ENCODE measurements around the gene ADA.

ADA gene

DNA sequence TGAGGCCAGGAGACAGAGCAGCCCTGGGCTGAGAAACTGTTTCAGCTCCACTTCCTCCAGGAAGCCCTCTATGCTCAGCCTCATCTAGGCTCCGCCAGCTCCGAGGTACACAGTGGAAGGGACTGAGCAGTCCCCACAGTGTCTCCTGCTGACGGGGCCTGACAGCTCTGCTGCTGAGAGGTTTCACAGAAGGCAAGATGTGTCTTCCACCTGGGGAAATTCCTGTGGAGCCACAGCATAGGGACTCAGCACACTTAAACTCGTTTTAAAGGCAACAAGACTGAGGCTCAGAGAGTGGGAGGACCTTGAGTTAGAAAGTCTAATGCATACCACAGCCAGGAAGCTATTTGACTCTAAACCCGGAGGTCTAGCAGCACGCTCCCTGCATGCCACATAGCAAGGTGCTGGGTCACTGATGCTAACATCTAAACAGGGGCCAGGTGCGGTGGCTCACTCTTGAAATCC is 6.8 kb downstream of the ADA start:
- no peak for DNase-seq (ENCODE audit: low read depth)

DNA sequence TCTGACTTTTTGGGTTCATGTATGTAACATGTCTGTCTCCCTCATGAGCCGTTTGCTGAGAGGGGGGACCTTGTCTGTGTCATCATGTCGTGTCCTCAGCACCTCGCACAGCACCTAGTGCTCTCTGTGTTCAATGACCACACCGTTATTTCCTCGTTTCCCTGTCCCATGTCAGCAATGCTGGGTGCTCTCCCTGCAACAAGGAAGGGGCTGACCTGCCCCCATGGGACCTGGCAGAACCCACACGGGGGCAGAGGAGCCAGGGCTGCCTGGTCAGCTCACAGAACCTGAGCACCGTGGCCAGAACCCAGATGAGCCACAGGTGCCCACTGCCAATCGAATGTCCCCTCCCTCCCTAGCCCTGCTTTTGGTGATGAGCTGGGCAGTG is 7.3 kb downstream of the ADA start:
- DNase-seq (ENCODE audit: low read depth), result no peak

DNA sequence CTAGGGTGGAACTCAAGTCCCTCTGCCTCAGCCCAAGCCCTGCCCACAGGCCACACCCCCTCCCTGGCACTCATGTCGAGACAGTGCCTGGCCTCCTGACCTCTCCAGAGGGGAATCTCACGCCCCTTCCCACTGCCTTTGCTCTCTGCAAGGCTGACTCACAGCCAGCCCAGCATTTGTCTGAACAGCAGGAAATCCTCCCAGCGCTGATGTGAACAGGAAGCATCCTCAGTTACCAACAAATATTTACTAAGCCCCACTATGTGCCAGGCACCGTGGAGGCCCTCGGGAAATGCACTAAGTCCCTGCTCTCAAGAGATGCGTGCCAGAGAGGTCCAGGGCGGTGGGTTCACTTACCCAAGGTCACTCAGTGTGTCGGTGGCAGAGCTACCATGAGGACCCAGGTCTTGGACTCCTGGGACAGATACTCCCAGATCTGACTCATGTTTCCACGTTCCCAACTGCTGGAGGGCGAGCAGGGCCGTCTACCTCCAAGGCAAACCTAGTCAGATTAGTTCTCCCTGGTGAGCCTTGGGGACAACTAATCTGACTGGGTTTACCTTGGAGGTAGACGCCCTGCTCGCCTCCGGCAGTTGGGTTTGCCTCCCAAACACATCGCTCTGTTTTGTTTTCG is 7.8 kb downstream of the ADA start:
- peak; percentile 16 for DNase-seq (ENCODE audit: low read depth)

DNA sequence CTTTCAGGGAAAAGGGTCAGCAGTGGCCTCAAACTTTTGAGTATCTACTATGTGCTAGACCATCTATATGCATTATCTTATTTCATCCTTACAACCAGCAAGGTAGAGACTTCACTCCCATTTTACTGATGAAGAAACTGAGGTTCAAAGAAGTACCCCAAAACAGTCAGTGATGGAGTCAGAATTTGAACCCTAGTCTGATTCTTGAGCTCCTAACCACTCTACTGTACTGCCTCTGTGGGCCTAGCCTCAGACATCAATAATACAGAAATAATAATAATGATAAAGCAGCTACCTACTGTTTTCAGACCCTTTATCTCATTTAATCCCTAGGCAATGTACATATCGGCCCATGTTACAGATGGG is 8.4 kb downstream of the ADA start:
- DNase-seq (ENCODE audit: low read depth), result no peak

DNA sequence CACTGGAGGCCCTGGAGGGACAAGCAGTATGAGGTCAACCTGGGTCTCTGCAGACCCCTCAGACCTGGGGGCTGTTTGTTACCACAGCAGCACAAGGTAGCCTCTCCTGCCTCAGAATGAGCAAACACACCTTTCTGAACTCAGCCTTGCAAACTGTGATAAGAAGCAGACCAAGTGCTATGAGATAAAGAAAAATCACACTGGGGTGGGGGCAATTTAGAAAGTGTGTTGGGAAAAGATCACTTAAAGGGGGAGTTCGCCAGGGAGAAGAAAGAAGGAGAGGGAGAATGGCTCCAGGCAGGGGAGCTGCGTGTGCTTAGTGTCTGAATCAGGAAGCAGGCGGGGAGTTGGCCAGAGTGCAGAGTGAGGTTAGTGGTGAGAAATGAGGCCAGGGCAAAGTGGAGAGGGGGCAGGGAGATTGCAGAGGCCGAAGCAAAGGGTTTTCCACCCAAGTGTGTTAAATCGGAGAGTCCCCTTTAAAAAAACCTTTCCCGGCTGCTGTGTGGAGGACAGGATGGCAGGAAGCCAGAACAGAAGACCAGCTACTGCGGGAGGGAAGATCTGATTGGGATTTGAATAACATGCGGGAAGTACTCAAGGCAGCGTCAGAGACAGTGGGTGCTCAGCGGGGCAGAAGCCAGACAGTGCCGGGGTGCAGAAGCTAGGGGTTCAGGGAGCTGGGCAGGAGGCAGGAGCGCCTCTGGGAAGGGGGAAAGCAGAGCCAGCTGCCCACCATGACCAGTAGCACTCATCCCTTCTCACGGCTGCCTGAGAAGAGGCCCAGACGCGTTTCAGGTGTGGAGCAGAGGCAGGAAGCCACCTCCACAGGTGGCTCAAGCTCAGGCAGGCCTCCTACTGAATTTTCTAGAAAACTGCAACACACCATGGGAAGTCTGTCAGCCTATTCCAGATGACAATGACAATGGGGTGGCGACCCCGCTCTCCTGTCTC is 9.0 kb downstream of the ADA start:
- DNase-seq (ENCODE audit: low read depth), result peak; percentile 71

DNA sequence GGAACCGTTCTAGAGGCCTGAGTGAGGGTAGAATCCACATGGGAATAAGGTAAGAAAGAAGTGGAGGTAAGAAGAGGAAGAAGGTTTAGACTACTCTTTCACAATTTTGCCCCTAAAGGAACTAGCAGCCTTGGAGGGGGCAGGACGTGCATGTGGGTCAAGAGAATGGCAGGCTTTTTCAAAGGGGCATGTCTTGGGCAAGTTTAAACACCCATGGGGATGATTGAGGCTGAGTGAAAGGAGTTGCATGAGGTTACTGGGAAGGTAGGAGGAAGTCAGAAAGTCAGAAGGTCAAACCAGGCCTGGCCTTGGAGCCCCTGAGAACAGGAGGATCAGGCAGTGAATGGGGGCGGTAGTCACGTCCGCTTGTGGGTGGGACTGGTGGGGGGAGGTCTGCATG is 10.2 kb downstream of the ADA start:
- no peak for DNase-seq (ENCODE audit: low read depth)

DNA sequence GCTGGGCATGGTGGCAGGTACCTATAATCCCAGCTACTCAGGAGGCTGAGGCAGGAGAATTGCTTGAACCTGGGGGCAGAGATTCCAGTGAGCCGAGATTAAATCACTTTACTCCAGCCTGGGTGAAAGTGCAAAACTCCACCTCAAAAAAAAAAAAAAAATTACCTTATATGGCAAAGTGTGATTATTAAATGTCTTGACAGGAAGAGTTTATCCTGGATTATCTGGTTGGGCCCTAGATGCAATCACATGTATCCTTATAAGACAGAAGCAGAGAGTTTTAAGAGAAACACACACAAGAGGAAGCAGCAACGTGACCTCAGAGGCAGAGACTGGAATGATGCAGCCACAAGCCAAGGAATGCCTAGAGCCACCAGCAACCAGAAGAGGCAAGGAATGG is 11.0 kb downstream of the ADA start:
- no peak for DNase-seq (ENCODE audit: low read depth)

DNA sequence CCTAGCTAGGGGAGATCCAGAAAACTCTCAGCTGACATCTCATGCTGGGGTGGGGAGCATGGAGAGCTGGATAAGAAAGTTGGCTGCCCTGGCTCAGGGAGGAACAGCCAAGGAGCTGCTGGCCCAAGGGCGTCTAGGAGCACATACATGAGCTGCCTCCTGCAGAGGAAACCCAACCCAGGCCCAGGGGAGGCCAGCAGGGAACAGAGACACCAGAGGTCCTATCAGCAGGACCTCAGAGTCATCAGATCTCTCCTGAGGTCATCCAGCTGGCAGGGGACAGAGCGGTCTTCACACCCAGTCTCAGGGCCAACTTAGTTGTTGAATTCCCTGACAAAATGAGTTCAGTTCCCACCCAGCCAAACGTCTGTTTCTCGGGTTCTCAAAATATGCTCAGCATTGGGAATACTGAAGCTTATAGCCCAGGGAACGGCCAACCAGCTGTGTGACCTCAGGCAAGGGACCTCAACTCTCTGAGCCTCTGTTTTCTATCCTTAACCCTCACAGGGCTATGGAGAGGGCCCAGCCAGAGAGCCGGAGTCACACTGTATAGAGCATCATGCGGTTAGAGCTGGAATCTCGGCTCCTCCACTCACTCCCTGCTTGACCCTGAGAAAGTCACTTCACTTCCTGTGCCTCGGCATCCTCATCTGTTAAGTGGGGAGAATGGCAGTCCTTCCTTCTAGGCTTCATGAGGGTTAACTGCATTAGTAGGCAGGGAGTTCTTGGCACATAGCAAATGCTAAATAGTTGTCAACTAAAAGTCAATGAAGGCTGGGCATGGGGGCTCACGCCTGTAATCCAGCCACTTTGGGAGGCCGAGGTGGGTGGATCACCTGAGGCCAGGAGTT is 13.8 kb downstream of the ADA start:
- no peak for DNase-seq (ENCODE audit: low read depth)

DNA sequence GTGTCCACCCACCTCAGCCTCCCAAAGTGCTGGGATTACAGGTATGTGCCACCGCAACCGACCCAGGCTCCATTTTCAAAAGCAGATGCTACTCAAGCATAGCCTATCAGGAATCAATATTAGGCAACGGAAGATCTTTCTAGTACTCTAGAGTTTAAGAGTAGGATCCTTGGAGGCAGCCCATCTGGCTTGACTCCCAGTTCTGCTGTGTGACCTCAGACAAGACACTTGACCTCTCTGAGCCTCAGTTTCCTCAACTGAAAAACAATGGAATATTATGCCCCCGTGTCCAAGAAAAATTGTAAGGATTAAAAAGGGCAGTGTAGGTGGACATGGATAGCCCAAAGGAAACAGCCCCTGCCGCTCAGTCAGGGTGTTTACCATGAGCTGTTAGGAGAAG is 14.5 kb downstream of the ADA start:
- DNase-seq (ENCODE audit: low read depth), result no peak

DNA sequence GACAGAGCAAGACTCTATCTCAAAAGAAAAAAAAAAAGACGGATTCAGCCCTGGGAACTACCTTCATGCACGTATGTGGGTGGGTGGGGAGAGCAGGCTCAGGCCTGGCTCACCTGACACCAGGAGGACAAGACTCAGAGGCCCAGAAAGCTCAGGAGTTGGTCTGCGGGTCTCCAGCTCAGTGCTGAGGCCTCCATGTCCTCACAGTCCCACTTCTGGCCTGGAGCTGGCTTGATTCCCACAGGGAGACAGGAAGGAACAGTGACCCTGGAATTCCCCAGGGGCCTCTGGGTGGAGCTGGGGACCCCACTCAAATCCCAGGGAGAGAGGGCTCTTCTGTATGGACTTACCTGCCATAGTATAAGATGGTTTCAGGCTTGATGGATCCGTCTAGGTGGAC is 15.6 kb downstream of the ADA start:
- DNase-seq (ENCODE audit: low read depth), result no peak

DNA sequence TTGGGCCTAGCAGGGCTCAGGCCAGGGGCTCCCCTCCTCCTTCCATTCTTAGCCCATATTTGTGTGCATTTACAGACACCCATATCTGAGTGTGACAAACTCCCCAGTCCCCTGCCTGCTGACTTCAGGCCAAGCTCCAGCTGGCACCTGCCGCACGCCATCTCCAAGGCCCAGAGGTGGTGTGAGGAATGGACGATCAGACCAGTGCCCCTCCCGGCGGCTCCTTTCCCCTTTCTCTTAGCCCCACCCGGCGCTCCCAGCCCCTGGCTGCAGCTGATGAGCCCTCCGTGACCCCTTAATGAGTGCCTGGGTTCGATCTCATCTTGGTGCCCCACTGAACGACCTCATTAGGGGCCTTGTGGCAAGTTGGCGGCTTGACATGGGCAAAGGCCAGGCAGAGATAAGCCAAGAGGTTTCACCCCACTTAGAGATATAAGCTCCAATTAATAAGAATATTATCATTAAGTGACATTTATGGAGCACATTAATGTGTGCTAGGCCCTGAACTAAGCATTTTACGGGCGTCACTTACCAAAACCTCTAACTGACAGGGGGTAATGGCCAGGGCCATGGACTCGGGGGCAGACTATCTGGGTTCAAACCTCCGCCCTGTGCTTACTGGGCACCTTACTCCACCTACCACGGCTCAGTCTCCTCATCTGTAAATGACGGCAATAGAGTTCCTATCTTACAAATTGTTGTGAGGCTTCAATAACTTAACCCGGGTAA is 17.5 kb downstream of the ADA start:
- no peak for DNase-seq (ENCODE audit: low read depth)

DNA sequence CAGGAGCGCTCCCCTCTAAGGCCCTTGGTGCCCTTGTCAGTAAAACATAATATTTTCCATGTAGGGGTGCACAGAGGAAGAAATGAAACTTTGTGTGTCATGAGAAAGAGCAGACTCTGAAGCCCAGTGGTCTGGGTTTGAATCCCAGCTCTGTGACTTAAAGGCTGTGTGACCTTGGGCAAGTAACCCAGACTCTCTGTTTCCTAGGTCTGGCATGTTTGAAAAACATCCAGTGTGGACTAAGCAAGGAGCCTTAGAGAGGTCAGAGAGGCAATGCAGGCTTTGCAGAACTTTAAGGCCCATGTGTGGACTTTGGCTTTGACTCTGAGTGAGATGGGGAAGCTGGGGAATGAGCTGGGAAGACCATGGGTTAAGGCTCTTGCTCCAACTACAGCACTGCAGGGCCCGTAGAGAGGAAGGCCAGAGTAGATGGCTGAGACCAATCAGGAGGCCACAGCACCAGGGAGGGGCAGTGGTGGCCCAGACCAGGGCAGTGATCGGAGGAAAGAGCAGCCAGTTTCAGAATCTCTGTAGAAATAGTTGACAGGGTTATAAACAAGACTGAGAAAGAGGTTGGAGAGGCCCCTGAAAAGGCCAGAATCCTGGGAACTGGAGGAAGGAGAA is 18.2 kb downstream of the ADA start:
- no peak for DNase-seq (ENCODE audit: low read depth)

DNA sequence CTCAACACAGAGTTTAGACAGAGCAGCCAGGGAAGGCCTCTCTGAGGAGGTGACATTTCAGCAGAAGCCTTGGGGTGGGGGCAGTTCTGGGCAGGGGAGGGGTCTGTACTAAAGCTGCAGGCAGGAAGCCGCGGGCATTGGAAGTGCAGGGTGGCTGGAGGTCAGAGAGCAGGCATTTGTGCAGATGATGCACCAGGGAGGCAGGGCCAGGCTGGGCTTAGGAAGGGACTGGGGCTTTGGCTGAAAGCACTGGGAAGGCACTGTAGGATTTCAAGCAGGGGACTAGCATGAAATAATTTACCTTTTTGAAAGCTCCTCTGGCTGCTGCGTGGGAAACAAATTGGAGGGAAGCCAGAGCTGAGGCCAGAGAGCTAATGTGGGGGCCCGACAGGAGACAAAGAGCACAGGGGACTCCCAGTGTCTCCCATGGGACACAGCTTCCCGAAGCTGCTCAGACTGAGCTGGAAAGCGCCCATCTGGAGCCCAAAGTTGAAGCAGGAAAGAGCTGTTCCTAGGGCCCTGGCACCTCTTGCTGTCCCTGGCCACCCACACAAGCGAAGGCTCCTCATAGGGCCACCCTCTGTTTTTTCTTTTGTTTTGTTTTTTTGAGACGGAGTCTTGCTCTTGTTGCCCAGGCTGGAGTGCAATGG is 19.3 kb downstream of the ADA start:
- no peak for DNase-seq (ENCODE audit: low read depth)

DNA sequence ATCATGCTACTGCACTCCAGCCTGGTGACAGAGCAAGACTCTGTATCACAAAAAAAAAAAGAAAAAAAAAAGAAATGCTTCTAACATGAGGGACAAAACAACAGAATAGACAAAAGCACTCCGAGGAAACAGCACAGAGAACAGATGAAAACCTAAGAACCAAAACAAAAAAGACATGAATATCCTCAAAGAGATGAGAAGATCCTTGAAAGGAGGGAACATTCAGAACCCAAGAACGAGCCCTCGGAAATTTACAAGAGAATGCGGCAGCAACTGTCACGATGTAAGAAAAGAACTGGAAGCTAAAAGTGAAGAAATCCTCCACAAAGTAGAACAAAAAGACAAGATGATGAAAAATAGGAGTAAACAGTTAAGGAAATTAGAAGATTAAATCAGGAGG is 21.2 kb downstream of the ADA start:
- no peak for DNase-seq (ENCODE audit: low read depth)

DNA sequence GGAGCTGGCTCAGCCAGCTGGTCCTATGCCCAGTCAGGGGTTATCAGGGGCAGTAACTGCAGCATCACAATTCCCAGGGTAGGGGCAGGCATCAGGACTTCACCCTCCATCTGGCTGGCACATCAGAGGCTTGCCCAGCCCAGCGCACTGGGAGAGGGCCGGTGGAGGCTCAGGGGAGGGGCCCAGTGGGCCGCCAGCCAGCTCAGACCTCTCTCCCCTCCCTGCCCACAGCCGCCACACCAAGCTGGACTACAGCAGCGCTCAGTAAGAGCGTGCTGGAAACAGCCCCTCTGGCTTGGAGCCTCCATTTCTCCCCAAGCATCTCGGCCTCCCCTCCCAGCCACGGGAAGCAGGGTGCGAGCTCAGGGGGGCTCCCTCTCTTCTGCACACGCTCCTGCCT is 22.0 kb downstream of the ADA start:
- DNase-seq (ENCODE audit: low read depth), result no peak

DNA sequence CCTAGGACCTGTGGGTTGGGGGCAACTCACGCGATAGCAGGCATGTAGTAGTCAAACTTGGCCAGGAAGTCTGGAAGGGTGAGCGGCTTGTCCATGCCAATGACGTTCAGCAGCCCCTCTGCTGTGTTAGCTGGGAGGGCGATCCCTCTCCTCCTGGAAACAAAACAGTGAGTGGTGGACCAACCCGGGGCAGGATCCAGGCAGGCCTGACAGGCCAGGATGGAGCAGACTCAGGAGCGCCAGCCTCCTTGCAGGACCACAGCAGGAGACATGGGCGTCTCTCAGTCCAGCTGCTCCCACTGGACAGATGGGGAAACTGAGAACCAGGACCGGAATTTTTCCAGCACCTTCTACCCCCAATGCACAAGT is 22.5 kb downstream of the ADA start:
- no peak for DNase-seq (ENCODE audit: low read depth)

DNA sequence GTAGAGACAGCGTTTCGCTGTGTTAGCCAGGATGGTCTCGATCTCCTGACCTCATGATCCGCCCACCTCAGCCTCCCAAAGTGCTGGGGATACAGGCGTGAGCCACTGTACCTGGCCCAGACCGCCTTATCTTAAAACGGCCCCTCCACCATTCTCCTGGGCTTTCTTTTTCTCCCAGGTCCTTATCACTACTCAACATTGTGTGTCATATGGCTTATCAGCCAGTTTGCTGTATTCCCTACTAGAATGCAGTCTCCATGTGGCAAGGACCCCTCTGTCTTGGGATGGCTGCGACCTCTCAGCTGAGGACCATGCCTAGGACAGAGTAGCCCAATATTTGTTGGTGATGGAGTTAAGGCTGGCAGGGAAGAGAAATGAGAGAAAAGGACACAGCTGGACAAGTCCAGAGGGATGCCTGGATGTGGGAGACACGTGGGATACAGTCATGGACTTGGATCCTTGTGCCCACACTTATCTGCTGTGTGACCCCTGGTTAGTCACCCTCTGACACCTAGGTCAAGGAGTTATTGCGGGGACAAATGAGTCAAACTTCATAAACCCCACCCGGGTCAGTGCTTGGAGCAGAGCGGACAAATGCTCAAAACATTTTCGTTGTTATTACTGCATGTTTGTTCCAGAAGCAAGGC is 24.0 kb downstream of the ADA start:
- no peak for DNase-seq (ENCODE audit: low read depth)

DNA sequence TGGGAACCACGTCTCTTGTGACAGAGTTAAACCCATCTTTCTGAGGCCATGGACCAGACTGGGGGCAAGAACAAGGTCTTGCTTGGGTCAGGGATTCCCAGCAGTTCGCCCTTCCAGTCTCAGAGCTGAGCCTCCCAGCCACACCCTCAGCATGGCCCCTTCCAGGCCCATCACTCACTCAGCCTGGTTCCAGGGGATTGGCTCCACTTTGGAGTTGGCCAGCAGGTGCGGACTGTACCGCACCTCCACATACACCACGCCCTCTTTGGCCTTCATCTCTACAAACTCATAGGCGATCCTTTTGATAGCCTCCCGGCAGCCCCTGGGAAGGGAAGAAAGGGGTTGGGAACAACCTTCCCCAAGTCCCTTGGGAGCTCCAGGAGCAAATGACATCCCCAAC is 25.2 kb downstream of the ADA start:
- no peak for DNase-seq (ENCODE audit: low read depth)

DNA sequence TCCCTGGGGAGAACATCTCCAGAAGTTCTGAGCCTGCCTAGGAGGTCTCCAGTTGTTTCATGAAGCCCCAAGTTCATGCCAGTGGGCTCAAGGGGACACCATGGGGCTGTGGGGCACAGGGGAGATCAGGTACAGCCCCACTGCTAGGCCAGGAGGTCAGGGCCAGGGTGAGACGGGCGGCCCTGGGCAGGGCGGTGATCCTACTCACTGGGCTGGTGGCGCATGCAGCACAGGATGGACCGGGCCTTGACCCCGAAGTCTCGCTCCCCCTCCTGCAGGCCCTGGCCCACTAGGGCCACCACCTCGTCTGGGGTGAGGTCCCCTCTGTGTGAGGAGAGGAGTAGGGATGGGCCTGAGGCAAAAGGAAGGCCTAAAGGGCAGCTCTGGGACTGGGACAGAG is 26.1 kb downstream of the ADA start:
- no peak for DNase-seq (ENCODE audit: low read depth)

DNA sequence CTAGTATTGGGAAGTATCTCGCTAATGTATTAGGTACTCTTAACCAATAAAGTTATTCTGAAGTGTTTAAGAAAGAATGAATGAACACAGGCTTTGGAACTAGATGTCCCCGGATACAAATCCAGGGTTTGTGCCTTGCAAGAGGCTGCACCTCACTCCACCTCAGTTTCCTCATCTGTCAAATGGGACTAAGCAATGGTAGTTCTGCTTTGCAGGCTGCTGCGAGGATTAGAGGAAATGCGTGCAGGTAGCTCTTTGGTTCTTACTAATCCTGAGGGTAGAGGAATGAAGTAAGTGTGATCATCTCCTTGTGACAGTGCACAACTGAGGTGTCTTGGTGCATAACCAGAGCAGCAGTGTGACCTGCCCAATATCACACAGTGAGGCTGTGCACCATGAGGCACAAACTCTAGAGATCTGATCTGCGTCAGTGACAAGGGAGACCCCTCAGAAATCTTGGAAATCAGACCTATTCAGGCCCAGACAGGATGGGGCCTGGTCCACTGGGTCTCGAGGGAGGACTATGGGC is 26.7 kb downstream of the ADA start:
- DNase-seq (ENCODE audit: low read depth), result no peak
